ENCODE measurements around the gene USP32.
"Not testable (repeated sequence)": the region's sequence is repeated elsewhere in the genome, so short reads cannot be mapped to it uniquely, and the experiment has no call there.

USP32 gene

DNA sequence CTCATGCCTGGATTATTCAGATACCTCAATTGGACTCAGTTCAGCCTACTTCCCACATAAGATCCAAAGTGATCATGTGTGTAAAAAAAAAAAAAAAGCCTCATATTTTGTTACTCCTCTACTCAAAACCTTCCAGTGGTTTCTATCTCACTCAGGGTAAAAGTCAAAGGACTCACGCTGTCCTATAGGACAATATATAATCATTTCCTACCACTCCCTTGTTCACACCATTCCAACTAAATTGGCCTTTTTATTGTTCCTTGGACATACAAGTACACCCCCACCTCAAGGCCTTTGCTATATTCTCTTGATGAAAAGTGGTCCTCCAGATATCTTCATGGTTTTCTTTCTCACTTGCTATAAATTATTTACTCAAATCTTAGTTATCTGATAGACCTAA, 99.2 kb downstream of the USP32 start:
- no peak for DNase-seq

DNA sequence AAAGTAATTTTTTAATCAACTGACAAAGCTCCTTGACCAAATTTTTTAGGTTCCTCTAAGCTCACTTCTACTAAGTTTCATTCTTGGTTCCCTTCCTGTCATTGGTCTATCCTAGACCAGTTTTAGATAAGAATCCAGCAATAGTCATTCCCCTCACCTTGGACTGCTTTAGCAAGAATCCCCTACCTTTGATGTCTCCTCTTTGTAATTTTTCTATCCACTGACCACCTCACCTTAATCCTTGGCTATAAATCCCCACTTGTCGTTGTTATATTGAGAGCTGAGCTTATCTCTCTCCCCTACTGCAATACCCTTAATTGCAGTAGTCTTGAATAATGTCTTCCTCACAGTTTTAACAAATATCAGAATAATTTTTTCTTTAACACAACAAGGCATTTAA, 107.2 kb downstream of the USP32 start:
- DNase-seq = no peak

DNA sequence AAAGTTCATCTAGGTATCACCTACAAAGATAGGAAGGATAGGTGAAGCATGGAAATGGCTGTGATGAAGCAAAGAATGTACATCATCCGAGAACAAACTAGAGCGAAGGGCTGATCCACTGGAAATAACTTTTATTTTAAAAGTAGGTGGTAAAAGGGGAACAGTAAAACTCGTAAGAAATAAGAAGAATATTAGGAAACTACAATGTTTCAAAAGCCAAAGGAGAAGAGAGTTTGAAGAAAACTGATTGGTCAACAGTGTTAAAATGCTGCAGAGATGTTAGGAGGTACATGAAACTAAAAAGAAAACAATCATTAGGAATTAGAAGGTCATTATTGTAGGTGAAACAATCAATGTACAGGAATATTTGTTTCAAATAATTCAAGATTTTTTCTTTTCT, 108.1 kb downstream of the USP32 start:
- no peak for DNase-seq

DNA sequence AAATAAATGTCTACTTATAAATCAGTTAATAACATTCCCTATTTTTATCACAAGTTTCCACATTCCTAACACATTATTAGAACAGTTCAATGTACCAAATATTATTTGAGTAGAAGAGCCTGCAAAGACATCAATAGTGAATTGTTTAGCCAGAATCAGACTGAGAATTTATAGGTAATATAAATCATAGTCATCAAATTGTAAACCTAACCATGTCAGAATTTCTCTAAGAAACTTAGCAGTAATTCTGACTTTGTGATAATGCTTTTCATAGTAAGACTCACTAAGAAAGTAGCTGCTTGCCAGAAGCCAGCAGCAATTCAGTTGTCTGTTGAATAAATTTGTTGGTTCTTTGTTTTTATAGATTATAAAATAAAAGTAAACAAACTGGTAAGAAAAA, 111.3 kb downstream of the USP32 start:
- no peak for DNase-seq

DNA sequence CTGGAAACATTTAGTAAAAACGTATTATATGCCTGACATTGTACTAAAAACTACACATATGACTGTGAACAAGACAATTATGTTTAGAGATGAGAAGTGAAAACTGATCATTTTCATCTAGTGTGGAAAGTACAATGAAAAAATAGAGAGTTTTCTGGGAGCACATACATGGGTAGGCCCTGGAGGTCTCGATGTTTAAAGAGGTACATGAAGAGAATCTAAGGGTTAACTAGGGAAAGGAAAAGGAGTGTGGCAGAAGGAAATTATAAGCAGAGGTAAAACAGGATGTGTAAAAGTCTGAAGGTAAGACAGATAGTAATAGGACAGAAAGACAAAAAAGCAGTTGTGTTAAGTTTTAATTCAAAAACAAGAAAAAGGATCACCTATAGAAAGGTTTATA, 113.7 kb downstream of the USP32 start:
- DNase-seq = no peak

DNA sequence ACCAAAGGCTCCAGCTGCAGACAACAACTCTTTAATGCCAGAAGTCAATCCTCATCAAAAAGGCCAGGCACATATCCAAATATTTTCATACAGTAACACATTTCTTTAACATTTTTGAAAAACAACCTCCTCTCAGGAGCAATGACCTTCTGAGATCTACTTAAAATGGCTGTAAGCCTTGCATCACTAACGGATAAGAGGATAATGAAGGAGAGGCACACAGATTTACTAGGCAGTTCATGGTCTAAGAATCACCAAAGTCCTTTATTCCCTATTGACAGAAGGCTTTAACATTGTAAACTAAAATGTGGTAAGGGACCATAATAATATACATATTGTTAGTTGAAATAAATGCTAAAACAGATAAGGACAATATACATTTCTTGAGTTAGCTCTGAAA, 114.7 kb downstream of the USP32 start:
- no peak for DNase-seq

DNA sequence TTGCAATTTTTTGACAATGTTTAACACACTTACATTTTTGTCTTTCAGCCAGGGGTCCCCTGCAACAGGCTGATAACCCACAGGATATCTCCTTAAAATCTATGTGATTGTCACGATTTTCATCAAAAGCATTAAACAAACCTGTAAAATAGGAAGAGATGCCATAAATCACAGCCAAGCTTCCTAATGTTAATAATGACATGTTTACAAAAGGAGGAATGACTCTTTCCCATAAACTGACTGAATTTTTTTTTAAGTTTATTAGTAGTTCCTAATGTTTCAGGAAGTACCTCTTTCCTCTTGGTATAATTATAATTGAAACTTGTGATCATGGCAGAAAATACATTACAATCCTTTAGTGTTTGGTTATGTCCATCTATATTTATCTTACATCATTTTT, 122.5 kb downstream of the USP32 start:
- DNase-seq = no peak

DNA sequence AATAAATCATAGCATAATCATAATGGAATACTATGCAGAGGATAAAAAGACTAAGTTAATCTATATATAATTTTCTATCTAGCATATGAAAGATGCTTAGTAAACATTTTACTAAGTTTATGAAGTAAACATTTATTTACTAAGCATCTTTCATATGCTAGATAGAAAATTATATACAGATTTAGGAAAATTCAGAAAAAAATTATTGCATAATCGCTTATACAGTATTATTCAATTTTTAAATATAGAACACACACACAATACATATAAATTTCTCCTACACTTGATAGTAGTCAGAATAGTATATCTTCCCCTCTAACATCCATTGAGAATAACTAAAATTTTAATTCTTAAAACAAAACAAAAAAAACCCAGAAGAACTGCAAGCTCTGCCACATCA, 131.4 kb downstream of the USP32 start:
- DNase-seq = no peak

DNA sequence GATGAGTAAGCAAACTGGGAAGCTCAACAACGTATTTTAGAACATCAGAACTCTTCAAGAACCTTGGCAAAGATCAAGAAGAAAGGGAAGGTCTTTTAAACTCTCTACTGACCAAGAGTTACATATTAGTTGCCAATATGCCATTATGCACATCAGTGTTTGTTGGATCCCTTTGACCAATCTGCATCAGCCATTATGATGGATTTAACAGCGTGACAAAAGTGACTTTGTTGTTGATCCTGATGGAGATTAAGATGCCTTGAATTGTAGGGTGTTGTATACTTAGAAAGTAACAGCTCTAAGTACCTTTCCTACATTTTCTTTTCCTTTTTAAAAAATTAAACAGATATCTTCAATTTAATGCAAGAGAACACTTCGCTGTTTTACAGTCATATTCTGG, 133.6 kb downstream of the USP32 start:
- DNase-seq = no peak

DNA sequence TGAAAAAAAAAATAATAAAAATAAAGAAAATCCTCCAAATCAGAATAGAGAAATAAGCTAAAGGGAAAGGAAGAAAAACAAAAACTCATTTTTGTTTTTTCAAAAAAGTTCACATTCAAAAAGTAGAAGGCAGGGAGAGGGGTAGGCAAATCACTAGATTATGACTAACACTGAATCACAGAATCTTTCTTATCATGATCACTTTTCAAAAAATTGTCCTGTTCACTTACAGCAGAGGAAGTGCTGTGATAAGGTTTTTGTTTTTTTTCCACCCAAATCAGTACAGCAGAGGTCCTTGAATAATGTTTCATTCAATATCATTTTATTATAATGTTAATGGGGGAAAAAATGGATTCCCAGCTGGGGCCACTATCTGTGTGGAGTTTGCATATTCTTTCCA, 135.8 kb downstream of the USP32 start:
- no peak for DNase-seq

DNA sequence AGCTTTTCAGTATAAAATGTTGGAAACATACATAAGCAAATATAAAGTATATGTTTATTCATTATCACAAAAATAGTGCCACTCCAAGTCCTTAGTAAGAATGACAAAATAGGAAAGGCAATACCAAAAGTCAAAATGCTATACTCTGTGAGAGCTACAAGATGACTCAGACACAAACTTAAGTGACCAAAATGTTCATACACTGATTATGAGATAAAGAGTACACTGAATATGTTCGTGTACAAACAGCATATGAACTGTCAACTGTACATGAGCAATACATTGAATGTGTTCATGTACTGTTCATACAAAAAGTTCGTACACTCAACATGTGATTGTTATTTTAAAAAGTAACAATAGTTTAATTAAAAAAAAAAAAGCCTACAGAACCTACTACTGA, 138.9 kb downstream of the USP32 start:
- no peak for DNase-seq

DNA sequence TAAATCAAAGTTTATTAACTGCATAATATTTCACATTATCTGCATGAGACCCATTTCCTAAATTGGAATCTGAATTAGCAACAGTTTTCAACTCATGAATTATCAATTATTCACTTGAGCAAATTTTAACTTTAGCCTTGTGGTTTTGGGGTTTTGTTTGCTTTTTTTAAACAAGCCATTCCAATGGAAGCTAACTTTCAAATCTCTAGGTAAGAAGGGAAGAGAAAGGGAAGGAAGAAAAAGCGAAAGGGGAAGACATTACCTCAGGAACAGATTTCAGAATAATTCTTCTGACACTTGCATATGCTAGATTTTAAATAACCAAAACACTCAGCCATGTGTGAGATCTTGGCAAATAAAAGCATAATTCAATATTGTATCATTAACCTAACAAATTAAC, 139.5 kb downstream of the USP32 start:
- no peak for DNase-seq

DNA sequence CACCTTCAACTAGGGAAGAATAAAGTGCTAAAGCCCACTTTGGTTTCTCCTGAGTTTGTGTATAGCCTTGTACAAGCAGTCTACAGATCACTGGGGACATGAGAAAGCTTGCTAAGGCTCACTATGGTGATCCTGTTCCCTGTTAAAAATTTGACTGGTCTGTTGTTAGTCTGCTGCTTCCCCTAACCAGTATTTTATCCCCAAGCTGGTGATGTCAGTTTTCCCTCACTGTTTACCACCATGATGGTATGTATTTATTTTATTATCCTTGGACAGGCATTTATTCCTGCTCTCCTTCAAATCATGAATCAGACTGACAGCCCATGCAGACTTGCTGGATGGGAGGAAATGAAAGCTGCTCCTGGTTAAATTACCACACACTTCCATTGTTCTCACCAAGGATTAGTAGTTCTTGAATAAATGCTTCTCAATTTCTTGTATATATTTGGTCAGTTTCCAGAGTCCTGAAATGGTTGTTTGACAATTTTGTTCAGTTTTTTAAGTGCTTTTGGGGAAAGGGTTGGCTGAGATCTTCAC, 142.6 kb downstream of the USP32 start:
- no peak for DNase-seq

DNA sequence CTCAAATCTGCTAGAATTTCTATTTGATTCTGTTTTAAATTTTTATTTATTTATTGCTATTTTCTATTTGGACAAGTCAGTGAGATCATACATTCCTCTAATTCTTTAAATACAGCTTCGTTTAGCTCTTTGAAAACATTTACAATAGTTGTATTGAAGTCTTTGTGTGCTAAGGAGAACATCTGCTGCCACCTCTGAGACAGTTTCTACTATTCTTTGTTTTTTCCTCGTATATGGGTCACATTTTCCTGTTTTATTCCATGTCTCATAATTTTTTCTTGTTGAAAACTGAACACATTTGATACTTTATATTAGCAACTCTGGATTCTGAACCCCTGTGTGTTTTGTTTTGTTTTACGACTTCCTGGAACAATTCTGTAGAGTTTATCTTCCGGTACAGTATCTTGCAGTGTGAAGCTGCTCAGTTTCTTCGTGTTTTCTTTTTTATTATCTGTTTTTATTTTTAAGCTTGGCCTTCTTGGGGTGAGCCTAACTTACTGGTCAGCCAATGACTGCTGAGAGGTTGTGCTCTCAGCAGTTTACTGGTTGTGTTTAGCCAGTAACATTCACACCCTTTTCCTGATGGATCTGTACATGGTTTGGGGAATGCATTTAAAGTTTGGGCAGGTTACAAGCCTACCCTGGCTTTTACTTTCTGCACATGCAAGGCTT, 143.2 kb downstream of the USP32 start:
- DNase-seq = no peak

DNA sequence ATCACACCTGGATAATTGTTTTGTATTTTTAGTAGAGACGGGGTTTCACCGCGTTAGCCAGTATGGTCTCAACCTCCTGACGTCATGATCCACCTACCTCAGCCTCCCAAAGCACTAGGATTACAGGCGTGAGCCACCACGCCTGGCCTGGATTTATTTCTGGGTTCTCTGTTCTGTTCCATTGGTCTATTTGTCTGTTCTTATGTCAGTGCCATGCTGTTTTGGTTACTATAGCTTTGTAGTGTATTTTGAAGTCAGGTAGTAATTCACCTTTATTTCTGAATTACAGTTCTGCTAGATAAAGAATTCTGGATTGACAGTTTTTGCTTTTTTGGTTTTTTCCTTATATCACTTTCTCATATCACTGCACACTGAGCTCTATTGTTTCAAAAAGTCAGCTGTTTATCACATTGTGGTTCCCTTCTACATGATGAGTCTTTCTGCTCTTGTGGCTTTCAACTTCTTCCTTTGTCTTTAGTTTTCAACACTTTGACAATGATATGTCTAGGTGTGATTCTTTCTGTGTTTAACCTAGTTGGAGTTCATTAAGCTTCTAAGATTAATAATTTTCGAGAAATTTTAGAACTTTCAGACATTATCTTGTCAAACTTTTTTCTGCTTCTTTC, 144.0 kb downstream of the USP32 start:
- DNase-seq = no peak

DNA sequence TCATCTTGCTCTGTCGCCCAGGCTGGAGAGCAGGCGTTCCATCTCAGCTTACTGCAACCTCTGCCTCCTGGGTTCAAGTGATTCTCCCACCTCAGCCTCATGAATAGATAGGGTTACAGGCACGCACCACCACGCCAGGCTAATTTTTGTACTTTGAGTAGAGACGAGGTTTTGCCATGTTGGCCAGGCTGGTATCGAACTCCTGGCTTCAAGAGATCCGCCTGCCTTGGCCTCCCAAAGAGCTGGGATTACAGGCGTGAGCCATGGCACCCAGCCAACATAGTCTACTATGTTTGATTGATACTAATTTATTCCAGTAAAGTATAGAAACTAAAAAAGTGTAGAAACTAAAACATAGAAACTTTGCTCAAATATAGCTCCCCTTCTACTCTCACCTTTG, 147.3 kb downstream of the USP32 start:
- no peak for DNase-seq

DNA sequence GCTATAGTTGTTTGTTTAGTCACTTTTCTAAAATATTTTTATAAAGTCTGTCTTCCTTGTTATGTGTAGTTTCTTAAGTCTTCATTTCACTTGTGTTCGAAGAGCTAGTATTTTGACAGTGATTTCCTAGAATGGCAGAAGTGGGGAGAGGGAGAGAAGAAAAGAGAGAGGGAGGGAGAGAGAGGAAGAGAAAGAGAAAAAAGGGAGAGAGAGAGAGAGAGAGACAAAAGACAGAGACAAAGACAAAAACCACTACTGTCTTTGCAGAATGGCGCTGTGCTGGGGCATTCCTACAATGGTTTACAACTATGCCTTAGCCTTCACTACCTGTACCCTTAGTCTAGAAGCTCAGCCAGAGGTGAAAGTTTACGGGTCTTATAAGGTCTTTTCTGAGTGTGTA, 151.6 kb downstream of the USP32 start:
- DNase-seq = no peak

DNA sequence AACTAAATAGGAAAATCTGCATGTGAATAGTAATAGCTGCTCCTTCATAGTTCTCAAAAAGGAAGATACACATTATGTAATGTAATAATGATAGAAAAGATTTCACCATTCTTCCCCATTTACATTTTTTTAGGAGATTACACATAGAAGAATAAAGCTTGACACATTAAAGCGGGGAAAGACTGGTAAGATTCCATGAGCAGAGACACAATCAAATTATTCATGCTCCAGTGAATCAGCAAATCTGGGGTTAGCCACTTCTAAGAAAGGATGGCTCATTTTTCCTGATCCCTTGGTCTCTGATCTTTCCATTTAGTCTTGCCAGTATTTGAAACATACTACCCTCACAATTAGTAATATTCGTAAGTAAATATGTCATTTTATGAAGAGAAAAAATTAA, 160.2 kb downstream of the USP32 start:
- no peak for DNase-seq

DNA sequence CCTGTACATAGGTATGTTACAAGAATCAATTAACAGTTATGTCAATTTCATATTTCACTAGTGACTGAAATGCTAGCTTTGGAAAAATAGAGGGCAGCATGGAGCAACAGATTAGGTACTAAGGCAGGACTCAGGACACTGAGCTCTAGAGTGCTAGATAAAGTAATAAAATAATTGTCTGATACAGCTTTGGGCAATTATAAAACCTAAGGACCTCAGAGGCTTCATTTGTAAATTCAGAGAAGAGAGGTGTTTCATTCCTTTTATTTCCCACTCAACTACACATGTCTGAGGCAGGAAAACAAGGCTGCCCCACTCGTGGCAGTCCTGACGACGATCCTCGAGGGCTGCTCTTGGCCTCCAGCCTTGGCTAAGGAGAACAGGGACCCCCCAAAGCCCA, 160.7 kb downstream of the USP32 start:
- no peak for DNase-seq

DNA sequence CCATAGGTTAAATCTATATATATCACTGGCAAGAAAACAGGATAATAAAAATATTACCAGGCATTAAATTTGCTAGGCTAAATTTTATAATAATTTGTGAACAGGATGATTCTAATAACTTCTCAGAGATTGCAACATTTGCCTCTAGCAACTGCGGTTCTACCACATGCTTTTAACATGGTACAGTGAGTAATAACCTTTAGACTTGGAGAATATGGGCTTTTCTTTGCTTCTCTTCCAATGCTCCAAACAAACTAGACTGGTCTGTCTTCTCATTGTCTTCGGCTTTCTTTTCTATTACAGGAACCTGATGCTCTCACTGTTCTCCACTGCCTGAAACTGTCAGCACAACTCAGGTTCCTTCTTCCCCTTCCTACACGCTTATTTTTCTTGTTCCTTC, 161.6 kb downstream of the USP32 start:
- DNase-seq = no peak

DNA sequence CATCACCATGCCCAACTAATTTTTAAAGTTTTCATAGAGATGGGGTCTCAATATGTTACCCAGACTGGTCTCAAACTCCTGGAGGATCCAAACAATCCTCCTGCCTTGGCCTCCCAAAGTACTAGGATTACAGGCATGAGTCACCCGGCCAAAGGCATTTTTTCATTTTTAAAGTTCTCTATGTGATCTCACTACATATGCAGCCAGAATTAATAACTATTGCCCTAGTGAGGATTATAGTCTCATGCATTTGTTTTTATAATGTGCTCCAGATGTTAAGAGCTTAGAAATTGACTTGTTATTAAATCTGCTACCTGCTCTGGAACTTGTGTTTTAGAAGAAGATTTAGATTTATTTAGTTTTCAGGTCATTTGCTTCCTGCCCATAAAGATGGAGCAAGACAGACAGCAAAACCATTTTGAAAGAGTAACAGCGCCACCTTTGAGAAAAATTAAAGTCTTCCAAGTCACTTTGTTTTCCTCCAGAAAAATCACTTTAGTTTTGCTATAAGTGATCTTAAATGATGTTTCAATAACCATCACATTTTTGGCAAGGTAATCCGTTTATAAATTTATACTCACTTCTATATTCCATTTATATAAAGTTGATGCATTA, 162.6 kb downstream of the USP32 start:
- DNase-seq = no peak

DNA sequence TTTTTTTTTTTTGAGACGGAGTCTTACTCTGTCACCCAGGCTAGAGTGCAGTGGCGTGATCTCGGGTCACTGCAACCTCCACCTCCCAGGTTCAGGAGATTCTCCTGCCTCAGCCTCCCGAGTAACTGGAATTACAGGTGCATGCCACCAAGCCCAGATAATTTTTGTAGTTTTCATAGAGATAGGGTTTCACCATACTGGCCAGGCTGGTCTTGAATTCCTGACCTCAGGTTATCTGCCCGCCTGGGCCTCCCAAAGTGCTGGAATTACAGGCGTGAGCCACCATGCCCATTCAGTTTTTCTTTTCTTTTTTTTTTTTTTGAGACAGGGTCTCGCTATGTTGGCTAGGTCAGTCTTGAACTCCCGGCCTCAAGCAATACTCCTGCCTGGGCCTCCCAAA, 164.7 kb downstream of the USP32 start:
- DNase-seq = not testable (repeated sequence)

DNA sequence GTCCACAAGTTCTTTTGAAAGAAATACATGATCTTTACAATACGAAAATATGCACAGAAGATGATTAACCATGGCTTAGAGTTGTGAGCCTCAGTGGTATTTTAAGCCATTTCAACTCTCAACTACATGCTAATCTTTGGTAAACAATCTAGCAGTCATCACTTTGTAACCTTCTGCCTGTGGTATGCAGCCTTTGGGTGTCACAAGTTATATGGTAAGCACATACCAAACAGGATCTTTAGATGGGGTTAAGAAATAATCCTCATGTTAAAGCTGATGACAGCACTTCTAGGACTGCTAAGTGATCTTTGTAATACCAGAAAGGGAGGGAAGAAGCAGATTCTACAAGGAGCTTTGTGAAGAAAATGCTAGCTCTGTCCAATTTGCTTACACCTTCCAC, 167.9 kb downstream of the USP32 start:
- DNase-seq = no peak

DNA sequence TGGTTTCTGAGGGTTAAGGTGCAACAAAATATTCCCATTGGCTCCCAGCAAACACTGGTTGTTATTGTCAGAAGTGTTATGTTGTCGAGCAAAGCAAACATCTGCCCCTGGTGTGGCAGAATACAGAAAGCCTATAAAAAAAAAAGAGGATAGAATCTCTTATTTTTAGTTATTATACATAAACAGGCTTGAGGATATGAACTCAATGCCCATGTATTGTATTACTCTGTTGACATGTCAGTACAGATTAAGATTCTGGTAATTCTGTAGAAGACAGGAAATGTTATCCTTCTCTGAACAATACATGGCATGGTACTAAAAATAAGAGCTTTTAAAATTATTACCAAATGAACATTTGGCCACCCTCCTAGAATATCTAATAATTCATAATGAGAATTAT, 168.5 kb downstream of the USP32 start:
- DNase-seq = no peak

DNA sequence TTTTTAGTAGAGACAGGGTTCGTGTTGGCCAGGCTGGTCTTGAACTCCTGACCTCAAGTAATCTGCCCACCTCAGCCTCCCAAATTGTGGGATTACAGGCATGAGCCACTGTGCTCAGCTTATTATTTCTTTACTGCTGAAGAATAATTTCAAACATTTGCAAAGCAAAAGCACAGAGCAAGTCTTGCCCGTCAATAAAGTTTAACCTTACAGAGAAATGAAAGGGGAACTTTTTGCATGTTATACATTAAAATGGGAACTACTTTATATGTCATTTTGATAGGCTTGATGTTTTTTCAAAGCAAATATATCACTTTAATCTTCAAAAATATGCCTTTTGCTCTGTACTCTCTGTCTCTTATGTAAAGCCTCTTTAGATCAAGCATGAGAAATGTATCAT, 173.2 kb downstream of the USP32 start:
- DNase-seq = not testable (repeated sequence)

All from stimulated activated CD4-positive, alpha-beta T cell treated with anti-CD3 and anti-CD28 coated beads, Interleukin-1b, Interleukin-23, amount 100 ng/mL, for 48 hours (primary cell).